Suprapubic skin (tissue), 4 donors: ENCODE data around the gene TEX264. TPM values are rescaled to one million over a fixed set of nuclear protein-coding genes. Genes with fewer than 3 reads are reported as not detected.

Experiments
- DNase-seq, 2 donors: peaks; one replicate each; pipeline ENCODE4 v3.0.0-alpha.2; 2019; ENCODE audit warnings: low spot score in 2 of 2
- H3K27ac ChIP-seq: fragments of 200-600 bp; sonication (generic); one replicate; pipeline ENCODE4 v1.5.1; 2019
- H3K27me3 ChIP-seq: fragments of 200-600 bp; sonication (generic); one replicate; pipeline ENCODE4 v1.5.1; 2019
- H3K36me3 ChIP-seq: fragments of 200-600 bp; sonication (generic); one replicate; pipeline ENCODE4 v1.5.1; 2019
- H3K4me1 ChIP-seq: fragments of 200-600 bp; sonication (generic); one replicate; pipeline ENCODE4 v1.5.1; 2019
- H3K4me3 ChIP-seq: fragments of 200-600 bp; sonication (generic); one replicate; pipeline ENCODE4 v1.5.1; 2019; ENCODE audit warnings: mild to moderate bottlenecking
- H3K9me3 ChIP-seq: fragments of 200-600 bp; sonication (generic); one replicate; pipeline ENCODE4 v1.5.1; 2019
- CTCF ChIP-seq, 2 donors: fragments of 200-600 bp in 1 of 2; fragments of 450-650 bp in 1 of 2; sonication (generic) in 1 of 2; IDR thresholded peaks; one replicate each; pipeline ENCODE4 v1.5.1; 2016 to 2019; ENCODE audit warnings: antibody characterized with exemption in 2 of 2, mild to moderate bottlenecking in 1 of 2, moderate library complexity in 1 of 2
- EP300 ChIP-seq: sonication (generic); formaldehyde crosslinking; IDR thresholded peaks from one replicate; pipeline ENCODE4 v1.6.1; 2017; ENCODE audit warnings: antibody characterized with exemption
- POLR2A ChIP-seq, 2 donors: fragments of 450-650 bp; IDR thresholded peaks; one replicate each; pipeline ENCODE4 v1.6.1; 2017; ENCODE audit warnings: antibody characterized with exemption in 2 of 2, mild to moderate bottlenecking in 2 of 2, moderate library complexity in 2 of 2
- POLR2AphosphoS5 ChIP-seq, 3 donors: sonication (generic); formaldehyde crosslinking; IDR thresholded peaks; one replicate each; pipeline ENCODE4 v1.6.1; 2017; ENCODE audit warnings: antibody characterized with exemption in 3 of 3
- WGBS: methylation state at CpG from one replicate; pipeline ENCODE4 v1.1.5; 2018; 5-methylcytosine and 5-hydroxymethylcytosine counted together
- total RNA-seq, 4 donors: library from RNA; depleted of rRNA; stranded (reverse); fragments of >200 nt; gene quantifications; one replicate each; pipeline ENCODE4 v1.1.0, GENCODE V29; 2016

Gene TEX264
- total RNA-seq, 4 donors from 2014 or later, result 52.3 to 137 (median 129) TPM

GRCh38 chr3:51703068-51703760 lies 32.2 kb downstream of the TEX264 start:
- WGBS, result 61% methylated on average over 4 of the region's 6 CpGs

GRCh38 chr3:51703761-51704510 lies 32.9 kb downstream of the TEX264 start:
- DNase-seq, result peak in 1 of 2 donors; percentile 38
- 55% methylated on average over 3 of the region's 12 CpGs for WGBS
- Histone ChIP-seq H3K9me3 (no peaks in the 10 kb centered on the region), H3K27ac (no peak overlapping the region), H3K36me3 (peaks cover 56% of the 10 kb centered on the region), H3K4me1 (peaks cover 12% of the 10 kb centered on the region), H3K4me3 (no peak overlapping the region), H3K27me3 (no peaks in the 10 kb centered on the region)
- TF ChIP-seq CTCF (IDR thresholded peaks at IDR 0.05), result no peak
- no peak for TF ChIP-seq POLR2AphosphoS5 (IDR thresholded peaks at IDR 0.05)
- TF ChIP-seq EP300, result no peak
- TF ChIP-seq POLR2A (IDR thresholded peaks at IDR 0.05), result no peak

More at GRCh38 chr3:51703068-51703760, 32.2 kb downstream of the TEX264 start:
- H3K27me3 ChIP-seq, result no peaks in the 10 kb centered on the region
- no peak for DNase-seq
- no peak overlapping the region for H3K4me3 ChIP-seq
- TF ChIP-seq POLR2A (IDR thresholded peaks at IDR 0.05), result no peak
- no peak for TF ChIP-seq CTCF (IDR thresholded peaks at IDR 0.05)
- TF ChIP-seq EP300, result no peak
- TF ChIP-seq POLR2AphosphoS5 (IDR thresholded peaks at IDR 0.05), result no peak
- no peak overlapping the region for H3K27ac ChIP-seq
- peaks cover 59% of the 10 kb centered on the region for H3K36me3 ChIP-seq
- peaks cover 12% of the 10 kb centered on the region for H3K4me1 ChIP-seq
- no peaks in the 10 kb centered on the region for H3K9me3 ChIP-seq

- Histone ChIP-seq H3K9me3 (no peaks in the 10 kb centered on the region), H3K36me3 (peaks cover 50% of the 10 kb centered on the region), H3K4me3 (no peak overlapping the region), H3K27ac (no peak overlapping the region), H3K27me3 (no peaks in the 10 kb centered on the region), H3K4me1 (peaks cover 12% of the 10 kb centered on the region)
- WGBS, result 79% methylated on average over 4 of the region's 4 CpGs
- TF ChIP-seq EP300 (no peak), POLR2AphosphoS5 (IDR thresholded peaks at IDR 0.05) (no peak), CTCF (IDR thresholded peaks at IDR 0.05) (no peak)
- peak in 1 of 2 donors; percentile 28 for DNase-seq
Observed at GRCh38 chr3:51704511-51704950, 33.5 kb downstream of the TEX264 start.

GRCh38 chr3:51705276-51706020 lies 34.4 kb downstream of the TEX264 start:
- WGBS, result 83% methylated on average over 8 of the region's 8 CpGs
- H3K27me3 ChIP-seq, result no peaks in the 10 kb centered on the region
- DNase-seq, result peak in 1 of 2 donors; percentile 34
- peaks cover 41% of the 10 kb centered on the region for H3K36me3 ChIP-seq
- no peak overlapping the region for H3K27ac ChIP-seq
- H3K9me3 ChIP-seq, result no peaks in the 10 kb centered on the region
- H3K4me1 ChIP-seq, result peaks cover 12% of the 10 kb centered on the region
- no peak overlapping the region for H3K4me3 ChIP-seq
- TF ChIP-seq CTCF (IDR thresholded peaks at IDR 0.05) (no peak), POLR2A (IDR thresholded peaks at IDR 0.05) (no peak), POLR2AphosphoS5 (IDR thresholded peaks at IDR 0.05) (no peak), EP300 (no peak)
